ENCODE results near the gene ALG9. TPM values are rescaled to one million over a fixed set of nuclear protein-coding genes. Genes with fewer than 3 reads are reported as not detected.

The ALG9 gene
- total and polyA plus RNA-seq, 2 of the 4 experiments (the other 2 are of a cell fraction): 20.7 to 35.7 TPM

DNA sequence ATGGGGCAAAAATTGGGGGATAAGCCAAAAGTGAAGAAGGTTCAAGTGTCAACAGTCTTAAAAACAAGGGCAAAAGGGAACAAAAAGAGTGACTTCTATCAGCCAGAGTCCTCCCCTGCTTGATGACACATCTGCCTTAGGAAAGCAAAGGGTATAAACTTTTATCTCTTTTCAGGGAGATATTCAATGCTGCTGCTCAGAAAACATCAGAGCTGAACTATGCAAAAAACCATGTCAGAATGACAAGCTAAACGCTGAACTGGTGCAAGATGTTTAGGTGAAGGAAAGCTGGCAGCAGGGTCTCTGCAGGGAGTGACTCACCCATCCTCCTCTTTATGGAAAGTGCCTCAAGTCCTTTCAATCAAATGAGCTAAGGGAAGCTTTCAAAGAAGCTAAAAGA, 24.7 kb downstream of the ALG9 start:
- CTCF ChIA-PET: interaction anchor here (0.7 to 1.1 kb wide), 4 partner anchors 12 to 112 kb away, joined by 3 to 4 read pairs (median 3); no protein-coding TSS in a partner anchor
- Histone ChIP-seq H2BK20ac (ENCODE audit: low read depth, low read length) (no peak overlapping the region), H3K9me3 (ENCODE audit: control insufficient read depth, insufficient read depth, low read length) (no peaks in the 10 kb centered on the region), H3K4me2 (ENCODE audit: low read depth, low read length) (peak overlapping the region; percentile 60; the same call in 1 of the 2 replicates), H4K20me1 (ENCODE audit: insufficient read depth, low read length) (no peaks in the 10 kb centered on the region), H3K4me1 (ENCODE audit: control insufficient read depth, insufficient read depth, low read length) (peaks cover 7% of the 10 kb centered on the region), H4K91ac (ENCODE audit: insufficient read depth, low read depth, low read length) (no peak overlapping the region), H3K9ac (ENCODE audit: low read depth, low read length) (no peak overlapping the region), H3K27ac (ENCODE audit: insufficient read depth, low read length) (no peak overlapping the region), H2AK5ac (ENCODE audit: low read depth, low read length) (no peak overlapping the region), H4K8ac (ENCODE audit: low read depth in 2 of 2, low read length in 2 of 2) (peak overlapping the region in 1 of 2 experiments; percentile 13; a peak in 1 of 4 replicates), H3K4ac (ENCODE audit: low read depth, low read length) (no peak overlapping the region), H3K4me3 (ENCODE audit: insufficient read depth, low read depth, low read length) (no peak overlapping the region), H3K18ac (ENCODE audit: low read depth, low read length) (no peak overlapping the region; the same call in 1 of the 2 replicates), H3K14ac (replicated peaks; ENCODE audit: low read depth, low read length) (no peak overlapping the region), H4K5ac (ENCODE audit: low read depth, low read length) (no peak overlapping the region), H3K23ac (ENCODE audit: low read depth, low read length) (no peak overlapping the region), H3K36me3 (ENCODE audit: control insufficient read depth, insufficient read depth, low read length) (peaks cover 4% of the 10 kb centered on the region), H2AFZ (replicated peaks; ENCODE audit: low read length, poor library complexity) (no peak overlapping the region), H2BK15ac (ENCODE audit: low read depth, low read length) (no peak overlapping the region), H2BK120ac (ENCODE audit: low read depth, low read length) (no peak overlapping the region), H3K56ac (ENCODE audit: extremely low read depth, insufficient read depth, low read length) (no peak overlapping the region), H3K27me3 (ENCODE audit: control insufficient read depth, insufficient read depth, low read length) (no peaks in the 10 kb centered on the region), H3K79me1 (ENCODE audit: low read depth in 1 of 2, low read length in 2 of 2) (no peaks in the 10 kb centered on the region; a peak in 1 of 4 replicates), H2AK9ac (replicated peaks; ENCODE audit: low read depth, low read length, poor library complexity) (no peak overlapping the region), H2BK5ac (ENCODE audit: low read depth, low read length, poor library complexity, severe bottlenecking) (peak overlapping the region; percentile 85), H3K9me1 (ENCODE audit: insufficient read depth, low read length) (peaks cover 3% of the 10 kb centered on the region; the same call in 1 of the 2 replicates)
- intact Hi-C loops (cut with micrococcal nuclease) (no loop called here), dilution Hi-C loops (cut with HindIII; ENCODE audit: low sequenced_read_pairs, unreplicated experiment) (no loop called here), in situ Hi-C loops (cut with MboI; ENCODE audit: low sequenced_read_pairs) (no loop called here)
- no CpG with 5 or more reads among the region's 1 CpG for WGBS, 2 experiments (ENCODE audit: extremely low coverage in 2 of 2, insufficient read length in 1 of 2)
- no TSS peak for BruUV-seq (replicated peaks)
- DNase-seq (peak; percentile 92), ATAC-seq (ENCODE audit: low read depth) (peak; percentile 85)
- TF ChIP-seq MAFK (IDR thresholded peaks at IDR 0.05; ENCODE audit: low read depth, low read length) (peak; percentile 30; the same call in 1 of the 2 replicates), NFE2L2 (IDR thresholded peaks at IDR 0.05; ENCODE audit: low read depth, low read length) (peak; percentile 82), POLR2A (IDR thresholded peaks at IDR 0.05; ENCODE audit: low read depth, low read length) (no peak), CEBPB (IDR thresholded peaks at IDR 0.05; ENCODE audit: low read depth, low read length) (peak; percentile 31; the same call in 1 of the 2 replicates), CHD1 (IDR thresholded peaks at IDR 0.05; ENCODE audit: low read depth, low read length) (no peak), FOS (IDR thresholded peaks at IDR 0.05; ENCODE audit: low read depth, low read length) (peak; percentile 75), BHLHE40 (IDR thresholded peaks at IDR 0.05; ENCODE audit: low read depth, low read length) (no peak)
- TF ChIP-seq, protein P1, sequence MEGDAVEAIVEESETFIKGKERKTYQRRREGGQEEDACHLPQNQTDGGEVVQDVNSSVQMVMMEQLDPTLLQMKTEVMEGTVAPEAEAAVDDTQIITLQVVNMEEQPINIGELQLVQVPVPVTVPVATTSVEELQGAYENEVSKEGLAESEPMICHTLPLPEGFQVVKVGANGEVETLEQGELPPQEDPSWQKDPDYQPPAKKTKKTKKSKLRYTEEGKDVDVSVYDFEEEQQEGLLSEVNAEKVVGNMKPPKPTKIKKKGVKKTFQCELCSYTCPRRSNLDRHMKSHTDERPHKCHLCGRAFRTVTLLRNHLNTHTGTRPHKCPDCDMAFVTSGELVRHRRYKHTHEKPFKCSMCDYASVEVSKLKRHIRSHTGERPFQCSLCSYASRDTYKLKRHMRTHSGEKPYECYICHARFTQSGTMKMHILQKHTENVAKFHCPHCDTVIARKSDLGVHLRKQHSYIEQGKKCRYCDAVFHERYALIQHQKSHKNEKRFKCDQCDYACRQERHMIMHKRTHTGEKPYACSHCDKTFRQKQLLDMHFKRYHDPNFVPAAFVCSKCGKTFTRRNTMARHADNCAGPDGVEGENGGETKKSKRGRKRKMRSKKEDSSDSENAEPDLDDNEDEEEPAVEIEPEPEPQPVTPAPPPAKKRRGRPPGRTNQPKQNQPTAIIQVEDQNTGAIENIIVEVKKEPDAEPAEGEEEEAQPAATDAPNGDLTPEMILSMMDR (conservative IDR thresholded peaks at IDR 0.05; ENCODE audit: low read depth, low read length): no peak
- TF ChIP-seq, protein P2, sequence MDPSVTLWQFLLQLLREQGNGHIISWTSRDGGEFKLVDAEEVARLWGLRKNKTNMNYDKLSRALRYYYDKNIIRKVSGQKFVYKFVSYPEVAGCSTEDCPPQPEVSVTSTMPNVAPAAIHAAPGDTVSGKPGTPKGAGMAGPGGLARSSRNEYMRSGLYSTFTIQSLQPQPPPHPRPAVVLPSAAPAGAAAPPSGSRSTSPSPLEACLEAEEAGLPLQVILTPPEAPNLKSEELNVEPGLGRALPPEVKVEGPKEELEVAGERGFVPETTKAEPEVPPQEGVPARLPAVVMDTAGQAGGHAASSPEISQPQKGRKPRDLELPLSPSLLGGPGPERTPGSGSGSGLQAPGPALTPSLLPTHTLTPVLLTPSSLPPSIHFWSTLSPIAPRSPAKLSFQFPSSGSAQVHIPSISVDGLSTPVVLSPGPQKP (IDR thresholded peaks at IDR 0.05; ENCODE audit: borderline replicate concordance, low read depth, low read length): no peak
- POLR2A ChIA-PET (ENCODE audit: unreplicated experiment): interaction anchor here (0.7 kb wide), 1 partner anchor 274 kb away, joined by 3 read pairs; no protein-coding TSS in a partner anchor
